DND-41 (cell line): ENCODE results near the gene CIITA.

Source experiments
- ATAC-seq: fragments of 200-7000 bp; cut with Tn5 transposase; 3 replicates; pipeline ENCODE4 v1.9.1; 2021; ENCODE audit warnings: low read depth; ENCODE audit not compliant: insufficient read depth
- DNase-seq: peaks from one replicate; pipeline ENCODE4 v3.0.0-alpha.2; 2020
- H2AFZ ChIP-seq: 2 replicates; pipeline ENCODE4 v1.6.0; 2012; ENCODE audit warnings: low read depth, low read length
- H3K27ac ChIP-seq: 2 replicates; pipeline ENCODE4 v1.5.1; 2012; ENCODE audit warnings: low read length, inconsistent platforms
- H3K27me3 ChIP-seq: fragments of 200-600 bp; sonication (generic); 2 replicates; pipeline ENCODE4 v1.6.0; 2012; ENCODE audit warnings: low read length, mild to moderate bottlenecking, inconsistent platforms; ENCODE audit not compliant: insufficient read depth, poor library complexity
- H3K36me3 ChIP-seq: 2 replicates; pipeline ENCODE4 v1.5.1; 2012; ENCODE audit warnings: low read length, inconsistent platforms; ENCODE audit not compliant: insufficient read depth
- H3K4me1 ChIP-seq: 2 replicates; pipeline ENCODE4 v1.5.1; 2012; ENCODE audit warnings: mild to moderate bottlenecking, low read length; ENCODE audit not compliant: insufficient read depth
- H3K4me2 ChIP-seq: 2 replicates; pipeline ENCODE4 v1.6.0; 2012; ENCODE audit warnings: mild to moderate bottlenecking, moderate library complexity, low read length, inconsistent platforms; ENCODE audit not compliant: insufficient read depth
- H3K4me3 ChIP-seq, 2 experiments: fragments of 200-600 bp in 1 of 2; shearing (Covaris generic) in 1 of 2; 2 replicates each; pipeline ENCODE4 v1.5.1; 2012 to 2016; ENCODE audit warnings: inconsistent platforms in 2 of 2, low read length in 2 of 2, mild to moderate bottlenecking in 2 of 2, low read depth in 1 of 2, moderate library complexity in 1 of 2
- H3K79me2 ChIP-seq: 2 replicates; pipeline ENCODE4 v1.6.0; 2012; ENCODE audit warnings: low read length, inconsistent platforms; ENCODE audit not compliant: insufficient read depth
- H3K9ac ChIP-seq: 2 replicates; pipeline ENCODE4 v1.6.0; 2012; ENCODE audit warnings: low read depth, mild to moderate bottlenecking, inconsistent platforms, low read length, moderate library complexity
- H3K9me3 ChIP-seq: 2 replicates; pipeline ENCODE4 v1.5.1; 2012; ENCODE audit warnings: low read length, moderate library complexity, mild to moderate bottlenecking, inconsistent platforms; ENCODE audit not compliant: insufficient read depth, severe bottlenecking
- H4K20me1 ChIP-seq: 2 replicates; pipeline ENCODE4 v1.6.0; 2012; ENCODE audit warnings: low read length; ENCODE audit not compliant: insufficient read depth
- EZH2 ChIP-seq: IDR thresholded peaks from 3 replicates; pipeline ENCODE4 v1.6.1; 2012; ENCODE audit warnings: borderline replicate concordance, low read depth, mild to moderate bottlenecking, moderate library complexity, low read length, inconsistent platforms; ENCODE audit not compliant: severe bottlenecking
- TF ChIP-seq, protein P1 (sequence below): IDR thresholded peaks from 2 replicates; pipeline ENCODE4 v1.5.1; 2012; ENCODE audit warnings: borderline replicate concordance, low read length, moderate library complexity, mild to moderate bottlenecking; ENCODE audit not compliant: poor library complexity, severe bottlenecking; ENCODE audit errors: extremely low read depth

CIITA gene

GRCh38 chr16:10971560-10971961 lies 94.6 kb downstream of the CIITA start:
- peak overlapping the region; percentile 63 for H3K27ac ChIP-seq
- H3K4me3 ChIP-seq = no peak overlapping the region
- H4K20me1 ChIP-seq = no peaks in the 10 kb centered on the region; the same call in 1 of the 2 replicates
- TF ChIP-seq, protein P1, sequence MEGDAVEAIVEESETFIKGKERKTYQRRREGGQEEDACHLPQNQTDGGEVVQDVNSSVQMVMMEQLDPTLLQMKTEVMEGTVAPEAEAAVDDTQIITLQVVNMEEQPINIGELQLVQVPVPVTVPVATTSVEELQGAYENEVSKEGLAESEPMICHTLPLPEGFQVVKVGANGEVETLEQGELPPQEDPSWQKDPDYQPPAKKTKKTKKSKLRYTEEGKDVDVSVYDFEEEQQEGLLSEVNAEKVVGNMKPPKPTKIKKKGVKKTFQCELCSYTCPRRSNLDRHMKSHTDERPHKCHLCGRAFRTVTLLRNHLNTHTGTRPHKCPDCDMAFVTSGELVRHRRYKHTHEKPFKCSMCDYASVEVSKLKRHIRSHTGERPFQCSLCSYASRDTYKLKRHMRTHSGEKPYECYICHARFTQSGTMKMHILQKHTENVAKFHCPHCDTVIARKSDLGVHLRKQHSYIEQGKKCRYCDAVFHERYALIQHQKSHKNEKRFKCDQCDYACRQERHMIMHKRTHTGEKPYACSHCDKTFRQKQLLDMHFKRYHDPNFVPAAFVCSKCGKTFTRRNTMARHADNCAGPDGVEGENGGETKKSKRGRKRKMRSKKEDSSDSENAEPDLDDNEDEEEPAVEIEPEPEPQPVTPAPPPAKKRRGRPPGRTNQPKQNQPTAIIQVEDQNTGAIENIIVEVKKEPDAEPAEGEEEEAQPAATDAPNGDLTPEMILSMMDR = peak; percentile 84
- TF ChIP-seq EZH2 = no peak
- ATAC-seq (peak; percentile 64), DNase-seq (peak; percentile 62)
- H3K27me3 ChIP-seq = no peaks in the 10 kb centered on the region
- H3K4me2 ChIP-seq = peak overlapping the region; percentile 37
- H3K9me3 ChIP-seq = no peaks in the 10 kb centered on the region
- no peak overlapping the region for H2AFZ ChIP-seq
- peaks cover 20% of the 10 kb centered on the region for H3K79me2 ChIP-seq
- H3K36me3 ChIP-seq = peaks cover 68% of the 10 kb centered on the region
- H3K9ac ChIP-seq = peak overlapping the region; percentile 22
- peaks cover 26% of the 10 kb centered on the region for H3K4me1 ChIP-seq

DNA sequence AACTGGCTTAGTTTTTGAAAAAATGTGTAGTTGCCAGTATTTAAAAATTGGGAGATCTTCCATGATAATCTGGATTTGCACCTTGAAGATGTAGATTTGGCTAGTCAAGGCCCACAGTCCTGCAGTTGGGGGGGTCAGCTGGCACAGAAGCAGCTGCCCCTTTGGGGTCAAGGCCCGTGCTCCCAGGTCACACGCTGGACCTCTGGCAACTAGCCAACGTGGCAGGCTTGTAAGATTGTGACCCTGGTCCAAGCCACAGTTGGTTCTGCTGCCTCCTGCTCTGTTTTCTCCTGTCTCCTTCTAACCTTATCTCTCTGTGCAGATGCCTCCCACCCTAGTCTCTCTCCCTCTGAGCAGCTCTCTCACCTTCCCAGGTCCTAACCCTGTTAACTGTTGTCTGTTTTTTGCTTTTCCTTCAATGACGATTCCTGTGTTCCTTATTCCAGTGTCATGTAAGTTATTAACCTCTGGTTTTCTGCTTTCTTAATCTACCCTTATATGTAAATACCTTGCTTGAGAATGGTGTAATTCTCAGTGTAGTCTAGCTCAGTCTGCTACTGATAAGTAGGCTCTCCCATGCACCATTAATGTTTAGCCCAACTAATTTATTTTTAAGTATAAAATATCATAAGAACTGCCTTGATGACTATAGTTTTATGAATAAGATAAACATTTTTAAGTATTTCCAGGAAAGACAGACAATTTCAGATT lies 95.3 kb downstream of the CIITA start:
- TF ChIP-seq, protein P1 = no peak
- TF ChIP-seq EZH2 = no peak
- H3K9me3 ChIP-seq = no peaks in the 10 kb centered on the region
- peaks cover 26% of the 10 kb centered on the region for H3K4me1 ChIP-seq
- no peak for DNase-seq
- ATAC-seq = peak; percentile 64
- H3K27ac ChIP-seq = peak overlapping the region; percentile 63
- peak overlapping the region; percentile 22 for H3K9ac ChIP-seq
- H3K36me3 ChIP-seq = peaks cover 68% of the 10 kb centered on the region
- H3K4me2 ChIP-seq = peak overlapping the region; percentile 37
- no peak overlapping the region for H2AFZ ChIP-seq
- H3K4me3 ChIP-seq = no peak overlapping the region
- H4K20me1 ChIP-seq = no peaks in the 10 kb centered on the region; the same call in 1 of the 2 replicates
- no peaks in the 10 kb centered on the region for H3K27me3 ChIP-seq
- H3K79me2 ChIP-seq = peaks cover 13% of the 10 kb centered on the region

GRCh38 chr16:10972819-10973464 lies 95.9 kb downstream of the CIITA start:
- H3K79me2 ChIP-seq = peaks cover 13% of the 10 kb centered on the region
- no peaks in the 10 kb centered on the region for H3K27me3 ChIP-seq
- H2AFZ ChIP-seq = no peak overlapping the region
- H4K20me1 ChIP-seq = no peaks in the 10 kb centered on the region
- H3K9me3 ChIP-seq = no peaks in the 10 kb centered on the region
- DNase-seq (no peak), ATAC-seq (peak; percentile 22; the same call in 2 of the 3 replicates)
- H3K4me1 ChIP-seq = peaks cover 26% of the 10 kb centered on the region
- H3K27ac ChIP-seq = peak overlapping the region; percentile 63
- peaks cover 71% of the 10 kb centered on the region for H3K36me3 ChIP-seq
- no peak overlapping the region for H3K4me2 ChIP-seq
- H3K9ac ChIP-seq = peak overlapping the region; percentile 22
- H3K4me3 ChIP-seq = no peak overlapping the region
- no peak for TF ChIP-seq EZH2
- TF ChIP-seq, protein P1 = no peak
